Small intestine (tissue), 7 donors: ENCODE results near the gene GIPR. TPM values are rescaled to one million over a fixed set of nuclear protein-coding genes. Genes with fewer than 3 reads are reported as not detected.

Experiments used
- DNase-seq, 2 donors: peaks; one replicate each; pipeline versions ENCODE4 v3.0.0 to v3.0.0-alpha.2; 2013
- FAIRE-seq: peaks from 2 replicates; lab custom pipeline; 2012; peaks lifted over from hg19 to GRCh38; lab: Jason Lieb, UNC
- H3K27ac ChIP-seq, 3 donors: one replicate each; pipeline ENCODE4 v1.5.1; 2013; ENCODE audit warnings: low read length in 2 of 3, mild to moderate bottlenecking in 2 of 3, control low read depth in 1 of 3, inconsistent platforms in 1 of 3, low read depth in 1 of 3, moderate library complexity in 1 of 3
- H3K27me3 ChIP-seq, 3 donors: one replicate each; pipeline ENCODE4 v1.6.1; 2013; ENCODE audit warnings: low read length in 3 of 3, inconsistent platforms in 1 of 3; ENCODE audit not compliant: control insufficient read depth in 3 of 3, insufficient read depth in 3 of 3
- H3K36me3 ChIP-seq, 3 donors: one replicate each; pipeline ENCODE4 v1.6.1; 2013; ENCODE audit warnings: low read length in 3 of 3, inconsistent platforms in 1 of 3, low read depth in 1 of 3, mild to moderate bottlenecking in 1 of 3, moderate library complexity in 1 of 3; ENCODE audit not compliant: control insufficient read depth in 3 of 3, insufficient read depth in 2 of 3
- H3K4me1 ChIP-seq, 3 donors: one replicate each; pipeline ENCODE4 v1.6.1; 2013; ENCODE audit warnings: low read length in 2 of 3, inconsistent platforms in 1 of 3, low read depth in 1 of 3, mild to moderate bottlenecking in 1 of 3, moderate library complexity in 1 of 3; ENCODE audit not compliant: control insufficient read depth in 3 of 3, insufficient read depth in 2 of 3
- H3K4me3 ChIP-seq, 3 donors: one replicate each; pipeline ENCODE4 v1.5.1; 2013; ENCODE audit warnings: low read length in 3 of 3, control low read depth in 1 of 3, inconsistent platforms in 1 of 3, low read depth in 1 of 3, mild to moderate bottlenecking in 1 of 3, moderate library complexity in 1 of 3
- H3K9me3 ChIP-seq, 2 donors: one replicate each; pipeline ENCODE4 v1.6.1; 2013; ENCODE audit warnings: low read depth in 1 of 2, low read length in 1 of 2; ENCODE audit not compliant: control insufficient read depth in 2 of 2, insufficient read depth in 1 of 2
- whole genome bisulfite sequencing, 3 donors: extraction: QIAGEN DNeasy Blood & Tissue Kit; methylation state at CpG; one replicate each; pipeline ENCODE4 v1.1.7; 2013; 5-methylcytosine and 5-hydroxymethylcytosine counted together
- polyA plus RNA-seq, 4 donors: library from polyadenylated mRNA; stranded (reverse) in 3 of 4; unstranded in 1 of 4; fragments of 200-250 nt in 3 of 4; fragments of 120-200 nt in 1 of 4; gene quantifications; one replicate each; pipeline versions ENCODE4 v1.2.1 to v1.2.3, GENCODE V29; 2013
- donor health status: healthy with polysubstance abuse.
- donor health status: control.
- donor health status: control.
- donor health status: Bipolar disorder and iron deficiency.
- donor health status: healthy.

Gene GIPR
- polyA plus RNA-seq, 4 donors, result 0.67 to 9.1 (median 0.97) TPM

GRCh38 chr19:45632468-45633196, 35.4 kb upstream of the GIPR start:
- FAIRE-seq (no peak), DNase-seq (peak; percentile 52 to 82)
- Histone ChIP-seq H3K4me3 (no peak overlapping the region), H3K27me3 (no peaks in the 10 kb centered on the region), H3K36me3 (peaks cover 0 to 25% (median 2%) of the 10 kb centered on the region in 3 donors), H3K4me1 (peaks cover 0 to 6% (median 0%) of the 10 kb centered on the region in 3 donors), H3K27ac (no peak overlapping the region), H3K9me3 (no peaks in the 10 kb centered on the region)
- whole genome bisulfite sequencing, 3 donors, result 52 to 61% (median 57%) methylated on average over 26 to 27 of the region's 27 CpGs

GRCh38 chr19:45636275-45636674, 31.7 kb upstream of the GIPR start:
- H3K27me3 ChIP-seq, result no peaks in the 10 kb centered on the region
- no peak overlapping the region for H3K27ac ChIP-seq
- no peaks in the 10 kb centered on the region for H3K9me3 ChIP-seq
- peaks cover 0 to 24% (median 6%) of the 10 kb centered on the region in 3 donors for H3K4me1 ChIP-seq
- DNase-seq (no peak), FAIRE-seq (no peak)
- H3K36me3 ChIP-seq, result peaks cover 0 to 3% (median 0%) of the 10 kb centered on the region in 3 donors
- no peak overlapping the region for H3K4me3 ChIP-seq
- 85 to 95% (median 95%) methylated on average over 1 of the region's 1 CpG for whole genome bisulfite sequencing, 3 donors

GRCh38 chr19:45636902-45637301, 31.1 kb upstream of the GIPR start:
- Histone ChIP-seq H3K27me3 (no peaks in the 10 kb centered on the region), H3K4me3 (no peak overlapping the region), H3K9me3 (no peaks in the 10 kb centered on the region), H3K27ac (no peak overlapping the region), H3K36me3 (peaks cover 0 to 3% (median 0%) of the 10 kb centered on the region in 3 donors), H3K4me1 (peaks cover 0 to 30% (median 6%) of the 10 kb centered on the region in 3 donors)
- DNase-seq (no peak), FAIRE-seq (no peak)
- WGBS, 3 donors, result 65 to 78% (median 76%) methylated on average over 2 of the region's 2 CpGs

GRCh38 chr19:45637890-45638667, 29.9 kb upstream of the GIPR start:
- peaks cover 0 to 3% (median 0%) of the 10 kb centered on the region in 3 donors for H3K36me3 ChIP-seq
- WGBS, 3 donors, result 64 to 69% (median 66%) methylated on average over 17 to 19 of the region's 19 CpGs
- DNase-seq, result peak in 1 of 2 donors; percentile 40
- peaks cover 0 to 3% (median 0%) of the 10 kb centered on the region in 3 donors for H3K27me3 ChIP-seq
- FAIRE-seq, result no peak
- H3K4me3 ChIP-seq, result peak overlapping the region in 2 of 3 donors; percentile 55 to 85
- no peak overlapping the region for H3K27ac ChIP-seq
- H3K9me3 ChIP-seq, result no peaks in the 10 kb centered on the region
- peaks cover 0 to 32% (median 6%) of the 10 kb centered on the region in 3 donors for H3K4me1 ChIP-seq

- H3K9me3 ChIP-seq, result no peaks in the 10 kb centered on the region
- H3K27ac ChIP-seq, result peak within 1 kb of the TSS in 2 of 3 donors; percentile 42 to 47
- 0 to 3% (median 2%) methylated on average over 46 to 52 of the region's 52 CpGs for WGBS, 3 donors
- peak; percentile 66 to 79 for DNase-seq
- peak within 1 kb of the TSS; percentile 55 to 85 (median 62) for H3K4me3 ChIP-seq
- peaks cover 0 to 13% (median 0%) of the 10 kb centered on the region in 3 donors for H3K27me3 ChIP-seq
- no peak for FAIRE-seq
- H3K36me3 ChIP-seq, result peaks cover 0 to 2% (median 0%) of the 10 kb centered on the region in 3 donors
- peaks cover 0 to 38% (median 6%) of the 10 kb centered on the region in 3 donors for H3K4me1 ChIP-seq
These were observed 28.9 kb upstream of the GIPR start, which contains the start of gene EML2 for GRCh38 chr19:45638930-45639729. Gene EML2 (minus strand): TSS chr19:45639397. CDS start chr19:45639376, 21 bp downstream.

GRCh38 chr19:45640849-45641273, 27.2 kb upstream of the GIPR start:
- no peak for FAIRE-seq
- peaks cover 0 to 30% (median 2%) of the 10 kb centered on the region in 3 donors for H3K27me3 ChIP-seq
- peaks cover 0 to 39% (median 6%) of the 10 kb centered on the region in 3 donors for H3K4me1 ChIP-seq
- peak overlapping the region in 1 of 3 donors; percentile 75 for H3K27ac ChIP-seq
- H3K9me3 ChIP-seq, result no peaks in the 10 kb centered on the region
- DNase-seq, result no peak
- no peak overlapping the region for H3K4me3 ChIP-seq
- no peaks in the 10 kb centered on the region for H3K36me3 ChIP-seq
- WGBS, 3 donors, result 35 to 53% (median 35%) methylated on average over 17 of the region's 17 CpGs

GRCh38 chr19:45641274-45642105, 26.5 kb upstream of the GIPR start:
- peaks cover 0 to 42% (median 6%) of the 10 kb centered on the region in 3 donors for H3K4me1 ChIP-seq

More at GRCh38 chr19:45641274-45642105, 26.5 kb upstream of the GIPR start:
- H3K27ac ChIP-seq, result peak overlapping the region; percentile 4 to 75 (median 50)
- no peaks in the 10 kb centered on the region for H3K9me3 ChIP-seq
- FAIRE-seq, result no peak
- H3K36me3 ChIP-seq, result no peaks in the 10 kb centered on the region
- DNase-seq, result peak; percentile 87 to 92
- 1 to 3% (median 2%) methylated on average over 38 to 40 of the region's 40 CpGs for WGBS, 3 donors
- peaks cover 0 to 36% (median 2%) of the 10 kb centered on the region in 3 donors for H3K27me3 ChIP-seq
- peak overlapping the region in 2 of 3 donors; percentile 13 to 24 for H3K4me3 ChIP-seq
